Activated T-helper 1 cell treated with anti-CD3 and anti-CD28 coated beads, Interleukin-12 subunit alpha, Interleukin-12 subunit beta, Interleukin-2, Interleukin-4 antibody, amounts not matched to agents 30 ng/mL and 10 ng/mL and 1 ng/mL, durations not matched to agents 14 hours and 24 hours and 36 hours (primary cell): ENCODE measurements around the gene ONECUT2. TPM values are rescaled to one million over a fixed set of nuclear protein-coding genes. Genes with fewer than 3 reads are reported as not detected.

Experiments used
- DNase-seq: peaks from one replicate; pipeline ENCODE4 v3.0.0; 2021; ENCODE audit warnings: low spot score
- H3K27ac Mint-ChIP-seq: one replicate; pipeline ENCODE4 v1.8.0; 2021; ENCODE audit warnings: mild to moderate bottlenecking, mixed read lengths
- H3K27me3 Mint-ChIP-seq: one replicate; pipeline ENCODE4 v1.8.0; 2022; ENCODE audit warnings: mild to moderate bottlenecking, moderate library complexity, mixed read lengths; ENCODE audit not compliant: insufficient read depth
- H3K36me3 Mint-ChIP-seq: one replicate; pipeline ENCODE4 v1.8.0; 2021; ENCODE audit warnings: low read depth, mixed read lengths
- H3K4me1 Mint-ChIP-seq: one replicate; pipeline ENCODE4 v1.8.0; 2021; ENCODE audit warnings: low read depth, mixed read lengths
- H3K4me3 Mint-ChIP-seq: one replicate; pipeline ENCODE4 v1.8.0; 2021; ENCODE audit warnings: mild to moderate bottlenecking, moderate library complexity, mixed read lengths
- H3K9me3 Mint-ChIP-seq: one replicate; pipeline ENCODE4 v1.8.0; 2021; ENCODE audit warnings: mixed read lengths
- intact Hi-C: fragments of 100-400 bp; cut with micrococcal nuclease; formaldehyde crosslinking; loops from one replicate; pipeline ENCODE4 v1.15.1; 2024
- total RNA-seq: library from RNA; stranded (reverse); gene quantifications from 2 replicates; pipeline ENCODE4 v1.2.3, GENCODE V29; 2022

Gene ONECUT2
- total RNA-seq, 1 donor from 2014 or later = under 0.01 TPM

DNA sequence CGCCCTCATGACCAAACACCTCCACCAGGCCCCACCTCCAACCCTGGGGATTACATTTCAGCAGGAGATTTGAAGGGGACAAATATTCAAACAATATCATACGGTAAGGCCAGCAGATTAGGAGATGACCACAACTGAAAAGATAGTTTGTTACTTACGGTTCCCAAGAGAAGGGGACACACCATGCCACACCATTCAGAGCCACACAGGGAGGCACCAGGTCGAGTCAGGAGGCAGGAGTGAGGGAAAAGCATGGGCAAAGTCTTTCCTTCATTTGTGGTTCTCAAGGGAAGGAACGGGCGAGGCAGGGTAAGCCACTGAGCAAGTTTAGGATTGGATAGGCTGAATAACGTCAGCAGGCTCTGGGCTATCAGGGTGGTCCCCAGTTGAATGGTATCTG is 94.0 kb downstream of the ONECUT2 start:
- no peaks in the 10 kb centered on the region for H3K36me3 Mint-ChIP-seq
- intact Hi-C loops = no loop called here
- no peak for DNase-seq
- no peaks in the 10 kb centered on the region for H3K9me3 Mint-ChIP-seq
- H3K4me3 Mint-ChIP-seq = no peak overlapping the region
- H3K27me3 Mint-ChIP-seq = peaks cover 6% of the 10 kb centered on the region
- no peak overlapping the region for H3K27ac Mint-ChIP-seq
- no peaks in the 10 kb centered on the region for H3K4me1 Mint-ChIP-seq

DNA sequence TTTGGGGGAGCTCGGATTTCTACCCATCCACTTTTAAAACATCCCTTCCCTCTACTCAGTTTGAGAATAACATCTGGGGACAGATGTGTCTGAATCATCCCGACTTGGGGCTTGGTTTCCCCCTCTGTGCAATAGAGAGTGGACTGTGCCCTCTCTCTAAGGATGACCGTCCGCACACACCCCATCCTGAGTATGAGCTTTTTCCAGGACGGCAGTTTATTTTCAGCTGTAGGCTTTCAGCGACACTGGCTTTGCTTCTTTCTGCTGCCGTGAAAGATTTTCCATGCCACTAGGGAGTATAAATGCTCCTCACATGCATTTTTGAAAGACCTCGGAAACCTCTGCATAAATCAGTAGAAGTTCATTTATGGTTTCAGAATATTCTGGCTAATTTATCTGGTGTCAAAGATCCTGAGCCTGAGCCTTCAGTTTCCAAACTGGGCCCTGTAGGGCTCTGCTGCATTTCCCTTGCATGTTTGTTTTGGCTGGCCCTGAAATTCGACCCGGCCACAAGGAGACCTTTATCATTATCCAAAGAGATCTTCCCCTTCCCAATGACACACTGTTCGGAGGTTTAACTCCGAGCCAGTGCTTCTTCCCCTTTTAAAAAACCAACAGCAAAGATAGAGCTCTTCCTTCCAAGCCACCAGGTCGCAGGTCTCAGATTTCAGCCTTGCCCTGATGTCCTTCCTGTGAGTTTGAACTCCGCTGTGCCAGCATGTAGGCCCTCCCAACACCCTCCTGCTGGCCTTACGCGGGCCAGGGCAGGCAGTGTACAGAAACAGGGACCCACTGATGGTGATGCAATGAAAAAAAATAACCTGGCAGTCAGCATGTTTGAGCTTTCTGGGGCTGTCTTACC is 98.1 kb downstream of the ONECUT2 start:
- Mint-ChIP-seq H3K4me3 (no peak overlapping the region), H3K4me1 (no peaks in the 10 kb centered on the region), H3K9me3 (no peaks in the 10 kb centered on the region), H3K27me3 (peaks cover 4% of the 10 kb centered on the region), H3K27ac (no peak overlapping the region), H3K36me3 (no peaks in the 10 kb centered on the region)
- intact Hi-C loops = no loop called here
- no peak for DNase-seq

DNA sequence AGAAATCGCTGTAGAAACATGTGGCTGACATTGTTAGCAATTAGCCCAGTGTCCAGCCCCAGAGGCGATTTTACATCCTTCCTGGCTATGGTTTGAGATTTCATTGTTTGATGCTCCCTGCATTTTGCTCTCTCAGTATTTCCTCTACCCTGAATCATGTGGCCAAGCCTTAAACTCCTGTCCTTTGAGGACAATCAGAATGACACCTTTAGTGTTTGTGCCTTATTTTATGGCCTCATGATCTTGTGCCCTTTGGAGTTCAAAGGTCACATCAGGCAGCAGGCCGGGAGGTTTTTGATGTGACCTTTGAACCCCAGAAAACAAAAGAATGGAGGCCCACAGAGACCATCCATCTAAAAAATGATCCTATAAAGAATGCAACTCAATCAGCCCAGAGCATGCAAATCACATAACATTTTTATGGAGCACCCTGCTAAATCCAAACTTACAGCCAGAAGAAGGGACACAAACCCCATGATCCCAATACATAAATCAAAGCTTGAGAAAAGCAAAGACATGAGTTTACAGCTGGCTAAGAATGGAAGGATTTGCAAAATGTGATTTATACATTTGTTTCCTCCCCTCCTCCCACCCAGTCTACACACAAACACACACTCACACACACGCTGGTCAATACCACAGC is 98.8 kb downstream of the ONECUT2 start:
- Mint-ChIP-seq H3K4me1 (no peaks in the 10 kb centered on the region), H3K27me3 (peaks cover 4% of the 10 kb centered on the region), H3K4me3 (no peak overlapping the region), H3K9me3 (no peaks in the 10 kb centered on the region), H3K27ac (no peak overlapping the region), H3K36me3 (no peaks in the 10 kb centered on the region)
- intact Hi-C loops = no loop called here
- DNase-seq = no peak

DNA sequence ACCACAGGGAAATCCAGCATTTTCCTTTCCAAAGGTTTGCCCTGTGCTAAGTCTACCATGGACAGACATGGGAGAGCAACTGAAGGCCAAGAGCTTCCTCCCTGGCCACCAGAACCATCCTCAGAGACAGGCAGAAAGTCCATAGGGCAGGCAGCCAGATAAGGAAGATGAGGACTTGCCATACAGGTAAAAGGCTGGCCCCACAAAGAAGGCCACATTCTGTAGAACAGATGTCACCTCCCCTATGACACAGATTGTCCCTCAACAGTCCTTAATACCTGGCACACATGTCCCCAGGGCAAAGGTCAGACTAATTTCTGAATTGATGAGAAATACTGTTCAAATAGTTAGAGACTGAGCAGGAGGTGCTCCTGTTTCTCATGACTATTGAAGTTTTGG is 99.3 kb downstream of the ONECUT2 start:
- Mint-ChIP-seq H3K9me3 (no peaks in the 10 kb centered on the region), H3K4me1 (no peaks in the 10 kb centered on the region), H3K27me3 (peaks cover 4% of the 10 kb centered on the region), H3K4me3 (no peak overlapping the region), H3K36me3 (no peaks in the 10 kb centered on the region), H3K27ac (no peak overlapping the region)
- DNase-seq = no peak
- intact Hi-C loops = no loop called here

DNA sequence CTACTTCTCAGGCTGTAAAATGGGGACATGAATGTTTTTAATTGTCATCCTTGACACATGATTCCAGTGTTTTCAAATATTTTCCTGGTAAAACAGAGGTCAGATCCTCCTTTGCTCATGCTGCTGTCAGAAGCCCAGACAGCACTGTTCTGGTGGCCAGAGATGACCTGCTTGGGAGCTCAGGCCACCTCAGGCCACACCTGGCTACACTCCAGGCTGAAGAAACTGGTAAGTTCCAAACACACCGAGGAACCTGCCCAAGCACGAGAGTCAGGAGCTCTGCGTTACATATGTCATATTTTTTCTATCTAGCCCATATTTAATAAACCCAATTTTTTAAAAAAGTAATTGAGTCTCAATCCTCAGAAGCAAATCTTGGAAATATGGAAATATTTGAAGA is 103.4 kb downstream of the ONECUT2 start:
- intact Hi-C loops = no loop called here
- Mint-ChIP-seq H3K4me1 (no peaks in the 10 kb centered on the region), H3K9me3 (no peaks in the 10 kb centered on the region), H3K4me3 (no peak overlapping the region), H3K27ac (no peak overlapping the region), H3K36me3 (no peaks in the 10 kb centered on the region), H3K27me3 (peaks cover 2% of the 10 kb centered on the region)
- no peak for DNase-seq

DNA sequence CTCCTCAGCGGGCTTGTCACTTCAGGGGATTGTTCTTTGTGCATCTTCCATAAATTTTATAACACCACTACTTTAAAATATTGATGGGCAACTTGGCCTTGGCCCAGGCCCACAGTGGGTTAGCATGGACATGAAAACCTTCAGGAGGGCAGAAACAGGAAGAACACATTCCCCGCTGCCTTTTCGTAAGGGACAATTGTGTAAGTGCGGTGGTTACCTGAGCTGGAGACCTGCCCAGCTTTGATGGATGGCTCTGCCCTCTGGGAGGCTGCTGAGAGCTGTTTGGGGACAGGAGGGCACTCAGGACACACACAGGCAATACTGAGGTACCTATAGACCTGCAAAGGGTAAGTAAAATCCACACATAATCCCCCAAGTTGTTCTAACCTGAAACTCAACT is 104.5 kb downstream of the ONECUT2 start:
- intact Hi-C loops = no loop called here
- no peak for DNase-seq
- Mint-ChIP-seq H3K27me3 (peaks cover 2% of the 10 kb centered on the region), H3K4me3 (no peak overlapping the region), H3K36me3 (no peaks in the 10 kb centered on the region), H3K9me3 (no peaks in the 10 kb centered on the region), H3K27ac (no peak overlapping the region), H3K4me1 (no peaks in the 10 kb centered on the region)

Other genes starting within 250 kb of the ONECUT2 start
- gene ST8SIA3, start 82.8 kb upstream of the ONECUT2 start, total RNA-seq = not detected in 2 replicates
- gene FECH, start 151.3 kb downstream of the ONECUT2 start, total RNA-seq = 21.7 and 23.5 TPM in 2 replicates
- gene NARS1, start 186.5 kb downstream of the ONECUT2 start, total RNA-seq = 121 and 133 TPM in 2 replicates